BLaER1 (cell line): ENCODE data around the gene DUSP3.

ENCODE experiments used
- H3K27ac ChIP-seq: shearing (Covaris generic); formaldehyde crosslinking; 2 replicates; pipeline ENCODE4 v1.8.1; 2022
- H3K27me3 ChIP-seq: shearing (Covaris generic); formaldehyde crosslinking; 2 replicates; pipeline ENCODE4 v1.8.1; 2022
- H3K36me3 ChIP-seq: shearing (Covaris generic); formaldehyde crosslinking; 2 replicates; pipeline ENCODE4 v1.8.1; 2022
- H3K4me1 ChIP-seq: shearing (Covaris generic); formaldehyde crosslinking; 2 replicates; pipeline ENCODE4 v1.8.1; 2022
- H3K4me2 ChIP-seq: shearing (Covaris generic); formaldehyde crosslinking; 2 replicates; pipeline ENCODE4 v1.8.1; 2022
- H3K4me3 ChIP-seq: shearing (Covaris generic); formaldehyde crosslinking; 2 replicates; pipeline ENCODE4 v1.8.1; 2022
- H3K9ac ChIP-seq: shearing (Covaris generic); formaldehyde crosslinking; 2 replicates; pipeline ENCODE4 v1.8.1; 2022
- H3K9me3 ChIP-seq: shearing (Covaris generic); formaldehyde crosslinking; 2 replicates; pipeline ENCODE4 v1.8.1; 2022
- H4K20me1 ChIP-seq: shearing (Covaris generic); formaldehyde crosslinking; 2 replicates; pipeline ENCODE4 v1.8.1; 2022
- Cebpa-rat ChIP-seq: shearing (Covaris generic); IDR thresholded peaks from 2 replicates; pipeline ENCODE4 v1.8.1; 2022

DUSP3 gene

DNA sequence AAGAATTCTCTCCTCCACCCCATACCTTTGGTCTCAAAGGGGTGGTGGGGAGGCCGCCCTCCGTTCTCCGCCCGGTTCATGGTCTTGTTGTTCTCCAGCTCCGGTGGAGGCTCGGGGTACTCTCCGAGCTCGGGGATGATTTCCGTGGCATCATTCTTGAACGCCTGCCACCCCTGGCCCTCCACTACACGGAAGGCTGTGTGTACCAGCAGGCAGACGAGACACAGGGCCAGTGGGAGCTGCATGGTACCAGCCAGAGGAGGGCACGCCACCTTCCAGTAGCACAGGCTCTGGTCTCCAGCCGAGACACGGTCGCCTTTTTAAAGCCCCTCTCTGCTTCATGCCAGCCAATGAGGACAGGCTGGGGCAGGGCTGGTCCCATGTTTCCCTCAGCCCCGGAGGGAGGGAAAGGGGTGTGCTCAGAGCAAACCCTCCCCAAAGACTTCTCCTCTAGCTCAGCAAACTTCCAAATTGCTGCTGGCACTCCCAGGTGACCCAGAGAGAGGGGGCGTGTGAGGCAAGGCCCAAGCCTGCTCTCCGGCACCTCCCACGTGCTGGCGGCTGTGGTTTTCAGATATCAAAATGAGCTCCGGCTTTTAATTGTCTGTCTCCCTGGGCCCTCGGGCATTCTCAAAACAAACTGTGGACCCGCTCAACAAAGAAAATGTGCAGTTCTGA, 20.1 kb downstream of the DUSP3 start, which contains the start of gene SOST:
SOST (minus strand) TSS at position 295 of the 678 bp plus-strand sequence; CDS start at position 245, 50 bp downstream.
- H3K36me3 ChIP-seq, result no peaks in the 10 kb centered on the region
- H4K20me1 ChIP-seq, result peaks cover 27% of the 10 kb centered on the region; the same call in 1 of the 2 replicates
- H3K27ac ChIP-seq, result no peak within 1 kb of the TSS
- H3K4me3 ChIP-seq, result no peak within 1 kb of the TSS
- no peak for TF ChIP-seq Cebpa-rat
- H3K4me1 ChIP-seq, result peaks cover 34% of the 10 kb centered on the region
- H3K9me3 ChIP-seq, result no peaks in the 10 kb centered on the region
- H3K27me3 ChIP-seq, result peaks cover 59% of the 10 kb centered on the region
- H3K9ac ChIP-seq, result no peak within 1 kb of the TSS
- H3K4me2 ChIP-seq, result peak within 1 kb of the TSS; percentile 13

DNA sequence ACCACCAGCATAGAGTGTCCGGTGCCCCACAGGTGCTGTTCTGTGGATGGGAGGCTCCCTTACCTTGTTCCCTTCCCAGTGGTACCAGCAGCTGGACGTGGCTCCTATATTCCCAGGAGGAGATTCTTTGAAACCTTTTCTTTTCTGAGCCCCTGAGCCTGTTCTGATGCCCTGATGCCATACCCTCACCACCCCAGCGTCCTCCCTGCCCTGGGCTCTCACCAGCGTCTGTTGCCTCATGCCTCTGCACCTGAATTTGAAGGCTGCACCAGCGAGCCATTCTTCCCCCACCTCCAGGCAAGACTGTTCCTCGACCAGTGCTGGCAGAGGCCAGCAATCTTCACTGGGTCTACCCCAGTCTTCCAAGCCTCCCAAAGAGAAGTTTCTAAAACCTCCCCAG, 20.7 kb downstream of the DUSP3 start:
- no peak overlapping the region for H3K4me2 ChIP-seq
- no peak overlapping the region for H3K4me3 ChIP-seq

DNA sequence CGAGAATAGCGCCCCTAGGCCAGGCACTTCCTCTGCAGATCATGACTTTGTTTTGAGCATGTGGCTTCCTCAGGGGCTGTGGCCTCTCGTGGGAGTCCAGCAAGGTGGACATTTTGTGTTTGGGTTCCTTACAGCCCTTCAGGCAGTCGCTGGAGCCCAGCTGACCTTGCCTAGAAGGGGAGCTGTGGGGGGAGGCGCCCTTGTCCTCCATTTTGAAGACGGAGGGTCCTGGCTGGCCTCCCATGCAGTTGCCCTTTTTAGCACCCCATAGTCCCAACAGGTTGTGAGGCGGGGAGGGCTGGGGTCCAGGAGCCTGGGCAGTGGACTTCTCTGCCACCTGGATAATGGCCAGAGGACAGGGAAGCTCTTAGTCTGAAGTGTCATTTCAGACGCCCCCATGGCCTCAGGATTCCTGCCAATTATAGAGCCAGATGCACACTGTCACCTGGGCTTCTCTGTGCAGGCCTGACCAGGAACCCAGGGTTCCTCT, 21.6 kb downstream of the DUSP3 start:
- H3K4me3 ChIP-seq, result no peak overlapping the region
- H3K36me3 ChIP-seq, result no peaks in the 10 kb centered on the region
- no peak overlapping the region for H3K9ac ChIP-seq
- peaks cover 71% of the 10 kb centered on the region for H3K27me3 ChIP-seq
- TF ChIP-seq Cebpa-rat, result no peak
- H3K9me3 ChIP-seq, result no peaks in the 10 kb centered on the region
- no peak overlapping the region for H3K27ac ChIP-seq
- peaks cover 27% of the 10 kb centered on the region; the same call in 1 of the 2 replicates for H4K20me1 ChIP-seq
- peaks cover 34% of the 10 kb centered on the region for H3K4me1 ChIP-seq
- H3K4me2 ChIP-seq, result no peak overlapping the region

More for the DNA sequence above, 20.7 kb downstream of the DUSP3 start:
- H3K27me3 ChIP-seq, result peaks cover 64% of the 10 kb centered on the region
- TF ChIP-seq Cebpa-rat, result no peak
- H3K4me1 ChIP-seq, result peaks cover 34% of the 10 kb centered on the region
- H3K9me3 ChIP-seq, result no peaks in the 10 kb centered on the region
- H3K9ac ChIP-seq, result no peak overlapping the region
- H4K20me1 ChIP-seq, result peaks cover 27% of the 10 kb centered on the region; the same call in 1 of the 2 replicates
- no peak overlapping the region for H3K27ac ChIP-seq
- H3K36me3 ChIP-seq, result no peaks in the 10 kb centered on the region

DNA sequence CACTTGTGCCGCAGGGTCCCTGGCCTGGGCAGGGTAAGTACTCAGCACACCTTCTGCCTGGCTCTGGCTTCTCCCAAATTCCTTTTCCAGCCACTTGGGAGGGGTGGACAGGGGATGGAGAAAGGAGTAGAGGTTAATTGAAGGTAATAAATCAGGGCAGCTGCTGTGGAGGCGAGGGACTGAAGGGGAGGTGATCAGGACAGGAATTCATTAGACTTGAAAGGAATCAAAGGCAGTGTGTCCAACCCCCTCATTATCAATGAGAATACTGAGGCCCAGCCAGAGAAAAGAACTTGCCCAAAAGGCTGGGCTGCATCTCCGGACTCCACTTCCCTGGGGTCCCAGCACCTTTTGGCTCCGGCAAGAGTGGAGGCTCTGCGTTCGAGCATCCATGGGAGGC, 22.6 kb downstream of the DUSP3 start:
- H3K9ac ChIP-seq, result no peak overlapping the region
- no peak for TF ChIP-seq Cebpa-rat
- no peak overlapping the region for H3K4me3 ChIP-seq
- H4K20me1 ChIP-seq, result peaks cover 27% of the 10 kb centered on the region; the same call in 1 of the 2 replicates
- no peak overlapping the region for H3K4me2 ChIP-seq
- peaks cover 71% of the 10 kb centered on the region for H3K27me3 ChIP-seq
- no peaks in the 10 kb centered on the region for H3K9me3 ChIP-seq
- no peaks in the 10 kb centered on the region for H3K36me3 ChIP-seq
- H3K4me1 ChIP-seq, result peaks cover 34% of the 10 kb centered on the region
- H3K27ac ChIP-seq, result no peak overlapping the region

DNA sequence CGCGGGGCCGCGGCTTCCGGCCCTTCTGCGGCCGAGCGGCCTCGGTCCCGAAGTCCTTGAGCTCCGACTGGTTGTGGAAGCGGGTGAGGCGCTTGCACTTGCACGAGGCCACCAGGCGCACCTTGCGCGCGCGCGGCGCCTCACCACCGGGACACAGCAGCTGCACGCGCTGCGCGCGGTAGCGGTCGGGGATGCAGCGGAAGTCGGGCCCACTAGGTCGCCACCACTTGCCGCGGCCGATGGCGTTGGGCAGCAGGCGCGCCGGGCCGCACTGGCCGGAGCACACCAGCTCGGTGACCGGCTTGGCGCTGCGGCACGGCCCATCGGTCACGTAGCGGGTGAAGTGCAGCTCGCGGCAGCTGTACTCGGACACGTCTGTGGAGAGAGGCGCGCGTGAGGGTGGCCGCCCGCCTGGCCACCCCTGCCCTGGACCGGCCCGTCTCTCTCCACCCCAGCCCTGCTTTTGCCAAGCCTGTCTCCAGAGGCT, 23.3 kb downstream of the DUSP3 start:
- H3K4me2 ChIP-seq, result peak overlapping the region; percentile 91
- H4K20me1 ChIP-seq, result peaks cover 27% of the 10 kb centered on the region; the same call in 1 of the 2 replicates
- H3K4me1 ChIP-seq, result peaks cover 34% of the 10 kb centered on the region
- H3K27ac ChIP-seq, result no peak overlapping the region
- H3K36me3 ChIP-seq, result no peaks in the 10 kb centered on the region
- H3K9ac ChIP-seq, result no peak overlapping the region
- TF ChIP-seq Cebpa-rat, result no peak
- H3K9me3 ChIP-seq, result no peaks in the 10 kb centered on the region
- H3K27me3 ChIP-seq, result peaks cover 71% of the 10 kb centered on the region
- H3K4me3 ChIP-seq, result peak overlapping the region; percentile 60

DNA sequence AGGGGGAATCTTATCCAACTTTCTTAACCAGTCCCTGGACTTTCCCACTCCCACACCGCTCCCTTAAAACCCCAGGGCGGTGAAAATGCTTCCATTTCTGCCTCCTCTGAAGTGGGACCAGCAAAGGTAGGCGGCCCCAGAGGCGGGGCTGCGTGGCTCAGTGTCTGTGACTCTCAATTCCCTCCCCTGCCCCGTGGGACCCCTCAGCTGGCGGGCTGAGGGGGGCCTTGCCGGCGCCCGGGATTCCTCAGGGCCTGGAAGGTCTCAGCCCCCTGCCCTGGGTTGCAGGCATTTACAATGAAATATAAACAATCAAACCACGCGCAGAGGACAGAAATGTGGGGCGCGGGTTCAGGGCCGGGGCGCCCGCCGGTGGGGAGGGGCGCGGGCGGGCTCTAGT, 23.8 kb downstream of the DUSP3 start:
- H3K9me3 ChIP-seq, result no peaks in the 10 kb centered on the region
- no peak overlapping the region for H3K9ac ChIP-seq
- H3K27ac ChIP-seq, result no peak overlapping the region
- H3K4me2 ChIP-seq, result peak overlapping the region; percentile 91
- peaks cover 27% of the 10 kb centered on the region; the same call in 1 of the 2 replicates for H4K20me1 ChIP-seq
- H3K4me1 ChIP-seq, result peaks cover 39% of the 10 kb centered on the region
- peaks cover 71% of the 10 kb centered on the region for H3K27me3 ChIP-seq
- H3K4me3 ChIP-seq, result peak overlapping the region; percentile 60
- no peaks in the 10 kb centered on the region for H3K36me3 ChIP-seq
- no peak for TF ChIP-seq Cebpa-rat

DNA sequence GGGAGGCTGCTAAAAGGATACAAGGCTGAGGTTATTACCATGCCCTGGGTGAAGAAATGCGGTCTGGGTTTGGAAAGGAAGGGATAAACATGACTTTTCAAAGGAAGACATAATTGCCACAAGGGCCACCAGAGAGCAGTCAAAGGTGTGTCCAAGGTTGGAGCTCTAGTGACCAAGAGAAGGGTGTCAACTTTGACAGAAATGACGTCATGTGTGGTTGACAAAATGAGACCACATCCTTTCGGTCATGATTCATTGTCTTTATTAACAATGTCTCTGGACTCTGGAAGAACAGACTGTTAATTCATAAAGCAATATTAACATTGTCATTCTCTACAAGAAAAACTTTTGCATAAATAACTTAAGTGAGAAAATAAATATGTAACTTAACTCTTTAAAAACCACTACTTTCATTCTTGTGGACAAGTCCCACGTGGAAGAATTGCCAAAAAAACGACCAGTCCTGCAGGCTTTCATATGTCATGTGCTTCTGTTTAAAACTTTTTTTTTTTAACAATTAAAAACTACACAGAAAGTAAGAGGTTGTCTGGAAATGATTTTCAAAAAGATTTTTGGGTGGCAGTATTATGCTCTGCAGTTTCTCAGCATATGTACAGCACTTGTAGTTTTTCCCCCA, 25.2 kb downstream of the DUSP3 start:
- Histone ChIP-seq H4K20me1 (peaks cover 27% of the 10 kb centered on the region; the same call in 1 of the 2 replicates), H3K9ac (no peak overlapping the region), H3K27ac (no peak overlapping the region), H3K4me3 (no peak overlapping the region), H3K36me3 (no peaks in the 10 kb centered on the region), H3K9me3 (no peaks in the 10 kb centered on the region), H3K4me2 (peak overlapping the region; percentile 91), H3K4me1 (peaks cover 44% of the 10 kb centered on the region), H3K27me3 (peaks cover 63% of the 10 kb centered on the region)
- no peak for TF ChIP-seq Cebpa-rat

DNA sequence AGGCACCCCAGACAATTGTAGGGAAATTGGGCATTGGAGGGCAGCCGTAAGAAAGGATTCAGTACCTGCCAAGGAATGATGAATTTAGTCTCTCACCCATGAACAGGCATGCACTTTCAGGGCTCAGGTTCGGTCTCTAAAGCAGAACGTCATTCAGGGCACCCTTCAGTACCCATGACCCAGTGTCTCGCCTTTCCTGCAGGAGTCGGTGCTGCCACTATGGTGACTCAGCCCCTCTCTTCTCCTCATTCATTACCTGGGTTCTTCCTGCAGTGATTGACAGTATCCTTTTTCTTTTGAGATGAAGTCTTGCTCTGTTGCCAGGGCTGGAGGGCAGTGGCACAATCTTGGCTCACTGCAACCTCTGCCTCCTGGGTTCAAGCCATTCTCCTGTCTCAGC, 28.6 kb downstream of the DUSP3 start:
- no peak overlapping the region for H3K9ac ChIP-seq
- H4K20me1 ChIP-seq, result peaks cover 18% of the 10 kb centered on the region; the same call in 1 of the 2 replicates
- H3K27ac ChIP-seq, result no peak overlapping the region
- peak overlapping the region; percentile 56 for H3K4me2 ChIP-seq
- H3K9me3 ChIP-seq, result no peaks in the 10 kb centered on the region
- no peak overlapping the region for H3K4me3 ChIP-seq
- no peaks in the 10 kb centered on the region for H3K36me3 ChIP-seq
- peaks cover 30% of the 10 kb centered on the region for H3K27me3 ChIP-seq
- no peak for TF ChIP-seq Cebpa-rat
- H3K4me1 ChIP-seq, result peaks cover 53% of the 10 kb centered on the region

DNA sequence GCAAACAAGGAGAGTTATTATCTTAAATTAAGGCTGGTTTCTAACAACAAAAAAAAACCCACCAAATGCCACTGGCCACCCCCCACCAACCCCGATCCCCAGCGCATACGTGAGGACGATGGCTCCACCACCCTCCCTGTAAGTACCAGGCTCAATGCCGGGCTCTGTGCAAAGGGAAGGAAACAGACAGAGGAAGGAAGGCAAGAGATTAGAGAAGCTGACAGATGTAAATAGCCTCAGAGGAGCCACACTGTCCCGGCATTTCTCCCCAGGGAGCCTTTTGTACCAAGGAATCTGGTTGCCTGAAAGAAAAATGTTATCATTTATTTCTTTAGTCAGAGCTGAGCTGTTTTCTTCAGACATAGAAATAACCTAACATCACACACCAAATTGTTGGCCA, 33.2 kb downstream of the DUSP3 start:
- Histone ChIP-seq H3K4me3 (peak overlapping the region; percentile 25; the same call in 1 of the 2 replicates), H3K4me2 (peak overlapping the region; percentile 86), H3K36me3 (no peaks in the 10 kb centered on the region), H3K4me1 (peaks cover 74% of the 10 kb centered on the region), H4K20me1 (peaks cover 7% of the 10 kb centered on the region; the same call in 1 of the 2 replicates), H3K27me3 (0 out of 2 replicates have a peak, but pooled peaks cover 8% of the 10 kb centered on the region), H3K9ac (0 out of 2 replicates have a peak overlapping the region, but pooled peaks have one; percentile 24), H3K9me3 (peaks cover 8% of the 10 kb centered on the region; the same call in 1 of the 2 replicates), H3K27ac (no peak overlapping the region)
- TF ChIP-seq Cebpa-rat, result no peak
